ENCODE measurements around the gene GPR161.
A peak's percentile ranks its signal among the peaks of the same experiment; 100 is the strongest.
"Not testable (repeated sequence)": the region's sequence is repeated elsewhere in the genome, so short reads cannot be mapped to it uniquely, and the experiment has no call there.

Gene GPR161

GRCh38 chr1:168136709-168137514 is at the start of gene GPR161:
Gene GPR161 (minus strand): TSS chr1:168136930. CDS start chr1:168104850, 32,080 bp downstream.
- peaks cover 45% of the 10 kb centered on the region for H3K27me3 Mint-ChIP-seq
- no peaks in the 10 kb centered on the region for H3K9me3 Mint-ChIP-seq
- H3K4me3 Mint-ChIP-seq: peak within 1 kb of the TSS; percentile 83
- H3K27ac Mint-ChIP-seq: peak within 1 kb of the TSS; percentile 68
- peaks cover 21% of the 10 kb centered on the region for H3K4me1 Mint-ChIP-seq (ENCODE audit: low read depth)
- H3K36me3 Mint-ChIP-seq (ENCODE audit: low read depth): peaks cover 7% of the 10 kb centered on the region
- intact Hi-C loops (cut with micrococcal nuclease): loop anchor here (5.0 kb wide), 1 partner anchor 55 kb away; no protein-coding TSS in a partner anchor

- H3K27me3 Mint-ChIP-seq; H3K4me1 Mint-ChIP-seq (ENCODE audit: low read depth); H3K4me3 Mint-ChIP-seq; H3K27ac Mint-ChIP-seq; H3K9me3 Mint-ChIP-seq; intact Hi-C loops (cut with micrococcal nuclease): not testable (repeated sequence)
- H3K36me3 Mint-ChIP-seq (ENCODE audit: low read depth): peaks cover 23% of the 10 kb centered on the region
Observed at GRCh38 chr1:168181063-168181720, 44.5 kb upstream of the GPR161 start.

GRCh38 chr1:168180148-168180524 is 43.4 kb upstream of the GPR161 start:
- no peak overlapping the region for H3K27ac Mint-ChIP-seq
- peaks cover 12% of the 10 kb centered on the region for H3K36me3 Mint-ChIP-seq (ENCODE audit: low read depth)
- no peaks in the 10 kb centered on the region for H3K4me1 Mint-ChIP-seq (ENCODE audit: low read depth)
- intact Hi-C loops (cut with micrococcal nuclease): no loop called here
- no peak overlapping the region for H3K4me3 Mint-ChIP-seq
- peaks cover 4% of the 10 kb centered on the region for H3K27me3 Mint-ChIP-seq
- no peaks in the 10 kb centered on the region for H3K9me3 Mint-ChIP-seq

GRCh38 chr1:168179438-168180147 is 42.9 kb upstream of the GPR161 start:
- H3K9me3 Mint-ChIP-seq: no peaks in the 10 kb centered on the region
- peaks cover 6% of the 10 kb centered on the region for H3K27me3 Mint-ChIP-seq
- H3K4me3 Mint-ChIP-seq: no peak overlapping the region
- intact Hi-C loops (cut with micrococcal nuclease): loop anchor here (2.0 kb wide), 2 partner anchors 47 to 243 kb away; partner anchors contain the start of genes DCAF6, MPC2 and SFT2D2
- H3K36me3 Mint-ChIP-seq (ENCODE audit: low read depth): peaks cover 7% of the 10 kb centered on the region
- no peak overlapping the region for H3K27ac Mint-ChIP-seq
- no peaks in the 10 kb centered on the region for H3K4me1 Mint-ChIP-seq (ENCODE audit: low read depth)

GRCh38 chr1:168178638-168179437 is 42.1 kb upstream of the GPR161 start, which contains the start of gene TIPRL:
Gene TIPRL (plus strand): TSS chr1:168178962. CDS start chr1:168179078, 116 bp downstream.
- no peak within 1 kb of the TSS for H3K27ac Mint-ChIP-seq
- H3K27me3 Mint-ChIP-seq: peaks cover 6% of the 10 kb centered on the region
- H3K9me3 Mint-ChIP-seq: no peaks in the 10 kb centered on the region
- H3K4me1 Mint-ChIP-seq (ENCODE audit: low read depth): no peaks in the 10 kb centered on the region
- no peak within 1 kb of the TSS for H3K4me3 Mint-ChIP-seq
- intact Hi-C loops (cut with micrococcal nuclease): loop anchor here (2.0 kb wide), 2 partner anchors 48 to 242 kb away; partner anchors contain the start of genes DCAF6, MPC2 and SFT2D2
- peaks cover 3% of the 10 kb centered on the region for H3K36me3 Mint-ChIP-seq (ENCODE audit: low read depth)

GRCh38 chr1:168178227-168178637 is 41.5 kb upstream of the GPR161 start:
- H3K27ac Mint-ChIP-seq: no peak overlapping the region
- H3K4me3 Mint-ChIP-seq: no peak overlapping the region
- H3K27me3 Mint-ChIP-seq: peaks cover 6% of the 10 kb centered on the region
- no peaks in the 10 kb centered on the region for H3K4me1 Mint-ChIP-seq (ENCODE audit: low read depth)
- H3K36me3 Mint-ChIP-seq (ENCODE audit: low read depth): no peaks in the 10 kb centered on the region
- intact Hi-C loops (cut with micrococcal nuclease): loop anchor here (2.0 kb wide), 2 partner anchors 49 to 241 kb away; partner anchors contain the start of genes DCAF6, MPC2 and SFT2D2
- H3K9me3 Mint-ChIP-seq: no peaks in the 10 kb centered on the region

- Mint-ChIP-seq H3K4me3 (no peak overlapping the region), H3K36me3 (ENCODE audit: low read depth) (no peaks in the 10 kb centered on the region), H3K27me3 (peaks cover 9% of the 10 kb centered on the region), H3K27ac (no peak overlapping the region), H3K4me1 (ENCODE audit: low read depth) (peaks cover 13% of the 10 kb centered on the region), H3K9me3 (no peaks in the 10 kb centered on the region)
- intact Hi-C loops (cut with micrococcal nuclease): no loop called here
Observed at GRCh38 chr1:168172250-168172915, 35.7 kb upstream of the GPR161 start.

- H3K9me3 Mint-ChIP-seq: no peaks in the 10 kb centered on the region
- H3K4me3 Mint-ChIP-seq: no peak overlapping the region
- H3K4me1 Mint-ChIP-seq (ENCODE audit: low read depth): peaks cover 13% of the 10 kb centered on the region
- no peaks in the 10 kb centered on the region for H3K36me3 Mint-ChIP-seq (ENCODE audit: low read depth)
- H3K27me3 Mint-ChIP-seq: peaks cover 9% of the 10 kb centered on the region
- H3K27ac Mint-ChIP-seq: peak overlapping the region; percentile 36
- intact Hi-C loops (cut with micrococcal nuclease): no loop called here
Observed at GRCh38 chr1:168170564-168171508, 34.1 kb upstream of the GPR161 start.

GRCh38 chr1:168167806-168168205 is 31.1 kb upstream of the GPR161 start:
- peak overlapping the region; percentile 3 for H3K27ac Mint-ChIP-seq
- no peaks in the 10 kb centered on the region for H3K9me3 Mint-ChIP-seq
- intact Hi-C loops (cut with micrococcal nuclease): no loop called here
- H3K4me1 Mint-ChIP-seq (ENCODE audit: low read depth): peaks cover 25% of the 10 kb centered on the region
- H3K27me3 Mint-ChIP-seq: peaks cover 1% of the 10 kb centered on the region
- no peak overlapping the region for H3K4me3 Mint-ChIP-seq
- H3K36me3 Mint-ChIP-seq (ENCODE audit: low read depth): no peaks in the 10 kb centered on the region

GRCh38 chr1:168164771-168165170 is 28.0 kb upstream of the GPR161 start:
- Mint-ChIP-seq H3K36me3 (ENCODE audit: low read depth) (peaks cover 9% of the 10 kb centered on the region), H3K27me3 (peaks cover 3% of the 10 kb centered on the region), H3K4me1 (ENCODE audit: low read depth) (peaks cover 27% of the 10 kb centered on the region), H3K4me3 (no peak overlapping the region), H3K27ac (no peak overlapping the region), H3K9me3 (peaks cover 11% of the 10 kb centered on the region)
- intact Hi-C loops (cut with micrococcal nuclease): no loop called here

GRCh38 chr1:168163670-168164069 is 26.9 kb upstream of the GPR161 start:
- Mint-ChIP-seq H3K4me1 (ENCODE audit: low read depth) (peaks cover 27% of the 10 kb centered on the region), H3K4me3 (no peak overlapping the region), H3K9me3 (peaks cover 22% of the 10 kb centered on the region), H3K27me3 (peaks cover 1% of the 10 kb centered on the region), H3K27ac (no peak overlapping the region), H3K36me3 (ENCODE audit: low read depth) (peaks cover 9% of the 10 kb centered on the region)
- intact Hi-C loops (cut with micrococcal nuclease): no loop called here

- H3K9me3 Mint-ChIP-seq: peaks cover 36% of the 10 kb centered on the region
- peaks cover 27% of the 10 kb centered on the region for H3K4me1 Mint-ChIP-seq (ENCODE audit: low read depth)
Observed at GRCh38 chr1:168161459-168161858, 24.7 kb upstream of the GPR161 start.

More at GRCh38 chr1:168161459-168161858, 24.7 kb upstream of the GPR161 start:
- intact Hi-C loops (cut with micrococcal nuclease): no loop called here
- Mint-ChIP-seq H3K27ac (no peak overlapping the region), H3K27me3 (peaks cover 1% of the 10 kb centered on the region), H3K4me3 (no peak overlapping the region), H3K36me3 (ENCODE audit: low read depth) (peaks cover 9% of the 10 kb centered on the region)
